Esophagus muscularis mucosa (tissue), 4 donors: ENCODE data around the gene DOCK10. TPM values are rescaled to one million over a fixed set of nuclear protein-coding genes. Genes with fewer than 3 reads are reported as not detected.

Experiments
- DNase-seq: peaks from one replicate; pipeline ENCODE4 v3.0.0-alpha.2; 2017; ENCODE audit errors: extremely low spot score
- H3K27ac ChIP-seq, 4 donors: fragments of 200-600 bp; sonication (generic); replicated peaks in 1 of 4; 1 replicate in 3 of 4; 2 replicates in 1 of 4; pipeline ENCODE4 v1.5.1; 2016 to 2019; ENCODE audit warnings: mild to moderate bottlenecking in 1 of 4
- H3K27me3 ChIP-seq, 4 donors: fragments of 200-600 bp; sonication (generic); one replicate each; pipeline versions ENCODE4 v1.5.1 to v1.6.0; 2016 to 2019
- H3K36me3 ChIP-seq, 4 donors: fragments of 200-600 bp; sonication (generic); one replicate each; pipeline ENCODE4 v1.5.1; 2016 to 2019
- H3K4me1 ChIP-seq, 4 donors: fragments of 200-600 bp; sonication (generic); one replicate each; pipeline ENCODE4 v1.5.1; 2016 to 2019
- H3K4me3 ChIP-seq, 4 donors: fragments of 200-600 bp; sonication (generic); 1 replicate in 2 of 4; 2 replicates in 2 of 4; pipeline ENCODE4 v1.5.1; 2016 to 2019; ENCODE audit warnings: mild to moderate bottlenecking in 4 of 4, moderate library complexity in 1 of 4
- H3K9me3 ChIP-seq, 4 donors: fragments of 200-600 bp; sonication (generic); 1 replicate in 3 of 4; 2 replicates in 1 of 4; pipeline ENCODE4 v1.5.1; 2016 to 2019
- CTCF ChIP-seq, 3 experiments: fragments of 200-600 bp in 2 of 3; fragments of 450-650 bp in 1 of 3; sonication (generic) in 2 of 3; IDR thresholded peaks; one replicate each; pipeline ENCODE4 v1.5.1; 2017 to 2019; ENCODE audit warnings: antibody characterized with exemption in 3 of 3, mild to moderate bottlenecking in 2 of 3, moderate library complexity in 1 of 3
- EP300 ChIP-seq: sonication (generic); formaldehyde crosslinking; IDR thresholded peaks from one replicate; pipeline ENCODE4 v1.6.1; 2017; ENCODE audit warnings: antibody characterized with exemption
- POLR2A ChIP-seq: fragments of 450-650 bp; IDR thresholded peaks from one replicate; pipeline ENCODE4 v1.6.1; 2017; ENCODE audit warnings: antibody characterized with exemption, moderate library complexity, mild to moderate bottlenecking, low read depth
- POLR2AphosphoS5 ChIP-seq, 2 donors: sonication (generic); formaldehyde crosslinking; IDR thresholded peaks; one replicate each; pipeline ENCODE4 v1.6.1; 2017; ENCODE audit warnings: antibody characterized with exemption in 2 of 2
- WGBS: methylation state at CpG from one replicate; pipeline ENCODE4 v1.1.5; 2018; 5-methylcytosine and 5-hydroxymethylcytosine counted together
- intact Hi-C: fragments of 100-400 bp; cut with DNase I; formaldehyde crosslinking; loops from one replicate; pipeline ENCODE4 v1.15.1; 2023
- total RNA-seq, 4 donors: library from RNA; depleted of rRNA; stranded (reverse); fragments of >200 nt; gene quantifications; one replicate each; pipeline versions ENCODE4 v1.1.0 to v1.2.1, GENCODE V29; 2016

DOCK10 gene
- total RNA-seq, 4 donors from 2014 or later, result 1.9 to 11.6 (median 6.3) TPM

GRCh38 chr2:224807153-224807964, 234.9 kb downstream of the DOCK10 start:
- Histone ChIP-seq H3K27ac (no peak overlapping the region), H3K27me3 (no peaks in the 10 kb centered on the region), H3K9me3 (no peaks in the 10 kb centered on the region), H3K4me3 (no peak overlapping the region), H3K4me1 (no peaks in the 10 kb centered on the region), H3K36me3 (no peaks in the 10 kb centered on the region)
- intact Hi-C loops, result no loop called here
- no peak for DNase-seq
- TF ChIP-seq POLR2A (no peak), EP300 (no peak), CTCF (IDR thresholded peaks at IDR 0.05) (no peak), POLR2AphosphoS5 (IDR thresholded peaks at IDR 0.05) (no peak)
- WGBS, result 91% methylated on average over 6 of the region's 6 CpGs

DNA sequence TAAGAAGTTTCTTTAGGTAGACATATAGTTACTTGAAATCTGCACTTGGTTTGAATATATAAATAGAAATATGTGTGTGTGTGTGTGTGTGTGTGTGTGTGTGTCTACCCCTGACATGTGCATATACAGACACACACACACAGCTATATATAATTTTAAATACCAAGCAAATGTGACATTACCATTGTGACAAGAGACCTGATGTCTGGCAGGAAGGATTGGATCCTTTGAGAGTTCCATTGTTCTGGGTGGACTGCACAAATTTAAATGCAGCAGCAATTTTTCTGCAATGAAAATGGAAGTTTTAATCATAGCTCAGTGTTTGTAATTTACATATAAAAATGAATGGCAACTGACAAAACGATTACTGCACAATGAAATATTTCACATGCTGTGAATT, 238.3 kb downstream of the DOCK10 start:
- WGBS, result 81% methylated on average over 1 of the region's 1 CpG
- no peaks in the 10 kb centered on the region for H3K4me1 ChIP-seq
- DNase-seq, result no peak
- H3K36me3 ChIP-seq, result no peaks in the 10 kb centered on the region
- no peak overlapping the region for H3K27ac ChIP-seq
- TF ChIP-seq EP300 (no peak), CTCF (IDR thresholded peaks at IDR 0.05) (no peak)
- H3K4me3 ChIP-seq, result no peak overlapping the region
- no peaks in the 10 kb centered on the region for H3K27me3 ChIP-seq
- intact Hi-C loops, result no loop called here
- H3K9me3 ChIP-seq, result no peaks in the 10 kb centered on the region

GRCh38 chr2:224802407-224802806, 239.9 kb downstream of the DOCK10 start:
- intact Hi-C loops, result no loop called here
- WGBS, result 53% methylated on average over 1 of the region's 1 CpG

GRCh38 chr2:224801360-224801759, 240.9 kb downstream of the DOCK10 start:
- H3K4me3 ChIP-seq, result no peak overlapping the region
- no peak for DNase-seq
- H3K36me3 ChIP-seq, result peaks cover 0 to 4% (median 0%) of the 10 kb centered on the region in 4 donors
- no peak for TF ChIP-seq POLR2A
- no peak for TF ChIP-seq EP300
- TF ChIP-seq POLR2AphosphoS5 (IDR thresholded peaks at IDR 0.05), result no peak
- no peak for TF ChIP-seq CTCF (IDR thresholded peaks at IDR 0.05)
- no peaks in the 10 kb centered on the region for H3K9me3 ChIP-seq
- intact Hi-C loops, result no loop called here
- WGBS, result 23% methylated on average over 1 of the region's 1 CpG
- H3K27me3 ChIP-seq, result no peaks in the 10 kb centered on the region
- no peak overlapping the region for H3K27ac ChIP-seq
- no peaks in the 10 kb centered on the region for H3K4me1 ChIP-seq

More at GRCh38 chr2:224802407-224802806, 239.9 kb downstream of the DOCK10 start:
- TF ChIP-seq POLR2A (no peak), EP300 (no peak), CTCF (IDR thresholded peaks at IDR 0.05) (no peak), POLR2AphosphoS5 (IDR thresholded peaks at IDR 0.05) (no peak)
- Histone ChIP-seq H3K4me1 (no peaks in the 10 kb centered on the region), H3K9me3 (no peaks in the 10 kb centered on the region), H3K27me3 (no peaks in the 10 kb centered on the region), H3K4me3 (no peak overlapping the region), H3K27ac (no peak overlapping the region), H3K36me3 (peaks cover 0 to 3% (median 0%) of the 10 kb centered on the region in 4 donors)
- DNase-seq, result no peak

DNA sequence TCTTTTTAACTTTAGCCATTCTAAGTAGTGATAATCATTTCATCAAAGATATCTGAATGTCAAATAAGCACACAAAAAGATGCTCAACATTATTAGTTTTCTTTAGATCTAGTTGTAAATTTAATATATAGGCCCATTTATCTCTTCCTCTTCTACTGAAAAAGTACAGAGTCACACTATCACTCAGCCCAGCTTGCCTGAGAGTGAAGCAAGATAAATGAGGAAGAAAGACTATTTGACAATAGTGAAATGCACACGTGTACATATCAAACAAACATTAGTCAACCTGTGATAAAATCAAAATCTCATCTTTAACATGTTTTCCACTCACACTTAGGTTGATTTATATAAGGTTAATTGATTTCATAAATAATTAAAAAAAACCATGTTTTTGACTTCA, 242.6 kb downstream of the DOCK10 start:
- Histone ChIP-seq H3K36me3 (peaks cover 0 to 5% (median 0%) of the 10 kb centered on the region in 4 donors), H3K9me3 (no peaks in the 10 kb centered on the region)
- intact Hi-C loops, result no loop called here

More for the DNA sequence above, 242.6 kb downstream of the DOCK10 start:
- no peaks in the 10 kb centered on the region for H3K4me1 ChIP-seq
- no peak overlapping the region for H3K4me3 ChIP-seq
- no peak for TF ChIP-seq POLR2AphosphoS5 (IDR thresholded peaks at IDR 0.05)
- no peak for TF ChIP-seq POLR2A
- no peak for TF ChIP-seq CTCF (IDR thresholded peaks at IDR 0.05)
- TF ChIP-seq EP300, result no peak
- no peak for DNase-seq
- no peaks in the 10 kb centered on the region for H3K27me3 ChIP-seq
- 41% methylated on average over 1 of the region's 1 CpG for WGBS
- no peak overlapping the region for H3K27ac ChIP-seq
